GM12878 (cell line): ENCODE measurements around the gene KDM4C.

ENCODE experiments used
- BRCA1 ChIP-seq: IDR thresholded peaks from 2 replicates; pipeline ENCODE4 v1.6.1; 2011; ENCODE audit warnings: low read depth, low read length, improper control_type of control experiment
- CBX3 ChIP-seq: fragments of 200-600 bp; sonication (generic); IDR thresholded peaks from 2 replicates; pipeline ENCODE4 v1.6.1; 2016; ENCODE audit warnings: low read depth, borderline replicate concordance
- JUNB ChIP-seq: IDR thresholded peaks from 2 replicates; pipeline ENCODE4 v1.6.1; 2016; ENCODE audit warnings: antibody characterized with exemption, mild to moderate bottlenecking
- JUND ChIP-seq: IDR thresholded peaks from 2 replicates; pipeline ENCODE4 v1.6.1; 2012; ENCODE audit warnings: low read depth, mild to moderate bottlenecking, low read length, improper control_type of control experiment, moderate library complexity
- POLR2AphosphoS5 ChIP-seq: IDR thresholded peaks from 2 replicates; pipeline ENCODE4 v1.6.1; 2011; ENCODE audit warnings: mild to moderate bottlenecking, low read length, inconsistent platforms
- SRF ChIP-seq, 2 experiments: IDR thresholded peaks; 2 replicates each; pipeline ENCODE4 v1.6.1; 2011; ENCODE audit warnings: low read depth in 2 of 2, low read length in 2 of 2, mild to moderate bottlenecking in 1 of 2, moderate library complexity in 1 of 2
- TARDBP ChIP-seq: IDR thresholded peaks from 2 replicates; pipeline ENCODE4 v1.6.1; 2016; ENCODE audit warnings: borderline replicate concordance
- ZNF207 ChIP-seq: fragments of 450-650 bp; IDR thresholded peaks from 2 replicates; pipeline ENCODE4 v1.6.1; 2014; ENCODE audit warnings: antibody characterized with exemption, mild to moderate bottlenecking, borderline replicate concordance
- ZSCAN29 ChIP-seq: fragments of 450-650 bp; IDR thresholded peaks from 2 replicates; pipeline ENCODE4 v1.6.1; 2017; ENCODE audit warnings: mild to moderate bottlenecking, moderate library complexity
- TF ChIP-seq, protein P1 (sequence below), 3 experiments: IDR thresholded peaks in 2 of 3; conservative IDR thresholded peaks in 1 of 3; 2 replicates each; pipeline ENCODE4 v1.5.1; 2011; ENCODE audit warnings: low read depth in 3 of 3, low read length in 3 of 3, mild to moderate bottlenecking in 3 of 3, control low read depth in 2 of 3, moderate library complexity in 2 of 3, inconsistent platforms in 1 of 3, mixed read lengths in 1 of 3; ENCODE audit not compliant: control insufficient read depth in 2 of 3, insufficient read depth in 1 of 3; ENCODE audit errors: extremely low read depth in 1 of 3
- TF ChIP-seq, protein P2 (sequence below): IDR thresholded peaks from 2 replicates; pipeline ENCODE4 v1.6.1; 2011; ENCODE audit warnings: borderline replicate concordance, low read depth, mild to moderate bottlenecking, moderate library complexity, mixed read lengths, low read length; ENCODE audit not compliant: insufficient read depth; ENCODE audit errors: extremely low read length
- TF ChIP-seq, protein P3 (sequence below): IDR thresholded peaks from 2 replicates; pipeline ENCODE4 v1.6.1; 2012; ENCODE audit warnings: low read depth, low read length, improper control_type of control experiment
- TF ChIP-seq, protein P4 (sequence below): IDR thresholded peaks from 2 replicates; pipeline ENCODE4 v1.6.1; 2012; ENCODE audit warnings: low read depth, low read length, improper control_type of control experiment

DNA sequence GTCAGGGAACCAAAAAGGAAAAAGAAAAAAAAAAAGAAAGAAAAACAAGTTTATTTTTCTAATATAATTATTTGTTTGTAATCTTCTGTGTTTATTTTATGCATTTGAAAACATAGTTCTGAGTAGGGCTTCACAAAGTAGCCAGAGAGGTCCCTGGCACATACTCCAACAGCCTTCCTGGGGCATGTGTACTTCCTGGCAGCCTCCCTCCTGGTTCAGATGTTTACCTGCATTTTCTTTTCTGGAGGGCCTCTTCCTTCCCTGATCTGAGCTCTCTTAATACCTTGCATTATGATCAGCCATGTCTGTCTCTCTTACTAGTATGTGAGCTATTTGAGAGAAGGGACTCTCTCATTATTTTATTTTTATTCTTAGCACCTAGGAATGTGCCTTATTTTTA, 361.8 kb downstream of the KDM4C start:
- no peak for TF ChIP-seq ZNF207
- TF ChIP-seq, protein P1, sequence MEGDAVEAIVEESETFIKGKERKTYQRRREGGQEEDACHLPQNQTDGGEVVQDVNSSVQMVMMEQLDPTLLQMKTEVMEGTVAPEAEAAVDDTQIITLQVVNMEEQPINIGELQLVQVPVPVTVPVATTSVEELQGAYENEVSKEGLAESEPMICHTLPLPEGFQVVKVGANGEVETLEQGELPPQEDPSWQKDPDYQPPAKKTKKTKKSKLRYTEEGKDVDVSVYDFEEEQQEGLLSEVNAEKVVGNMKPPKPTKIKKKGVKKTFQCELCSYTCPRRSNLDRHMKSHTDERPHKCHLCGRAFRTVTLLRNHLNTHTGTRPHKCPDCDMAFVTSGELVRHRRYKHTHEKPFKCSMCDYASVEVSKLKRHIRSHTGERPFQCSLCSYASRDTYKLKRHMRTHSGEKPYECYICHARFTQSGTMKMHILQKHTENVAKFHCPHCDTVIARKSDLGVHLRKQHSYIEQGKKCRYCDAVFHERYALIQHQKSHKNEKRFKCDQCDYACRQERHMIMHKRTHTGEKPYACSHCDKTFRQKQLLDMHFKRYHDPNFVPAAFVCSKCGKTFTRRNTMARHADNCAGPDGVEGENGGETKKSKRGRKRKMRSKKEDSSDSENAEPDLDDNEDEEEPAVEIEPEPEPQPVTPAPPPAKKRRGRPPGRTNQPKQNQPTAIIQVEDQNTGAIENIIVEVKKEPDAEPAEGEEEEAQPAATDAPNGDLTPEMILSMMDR (IDR thresholded peaks at IDR 0.05 in 2 of 3, conservative IDR thresholded peaks at IDR 0.05 in 1 of 3; ENCODE audit: control insufficient read depth in 2 of 3, extremely low read depth in 1 of 3, insufficient read depth in 1 of 3, low read depth in 3 of 3, low read length in 3 of 3) = no peak
- TF ChIP-seq, protein P2, sequence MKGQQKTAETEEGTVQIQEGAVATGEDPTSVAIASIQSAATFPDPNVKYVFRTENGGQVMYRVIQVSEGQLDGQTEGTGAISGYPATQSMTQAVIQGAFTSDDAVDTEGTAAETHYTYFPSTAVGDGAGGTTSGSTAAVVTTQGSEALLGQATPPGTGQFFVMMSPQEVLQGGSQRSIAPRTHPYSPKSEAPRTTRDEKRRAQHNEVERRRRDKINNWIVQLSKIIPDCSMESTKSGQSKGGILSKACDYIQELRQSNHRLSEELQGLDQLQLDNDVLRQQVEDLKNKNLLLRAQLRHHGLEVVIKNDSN = no peak
- no peak for TF ChIP-seq JUND
- TF ChIP-seq SRF (IDR thresholded peaks at IDR 0.05; ENCODE audit: low read depth in 2 of 2, low read length in 2 of 2) = no peak
- TF ChIP-seq ZSCAN29 = no peak
- TF ChIP-seq BRCA1 = no peak
- TF ChIP-seq JUNB = no peak
- TF ChIP-seq, protein P3, sequence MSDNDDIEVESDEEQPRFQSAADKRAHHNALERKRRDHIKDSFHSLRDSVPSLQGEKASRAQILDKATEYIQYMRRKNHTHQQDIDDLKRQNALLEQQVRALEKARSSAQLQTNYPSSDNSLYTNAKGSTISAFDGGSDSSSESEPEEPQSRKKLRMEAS = no peak
- TF ChIP-seq CBX3 = no peak
- TF ChIP-seq POLR2AphosphoS5 = no peak
- no peak for TF ChIP-seq TARDBP
- TF ChIP-seq, protein P4, sequence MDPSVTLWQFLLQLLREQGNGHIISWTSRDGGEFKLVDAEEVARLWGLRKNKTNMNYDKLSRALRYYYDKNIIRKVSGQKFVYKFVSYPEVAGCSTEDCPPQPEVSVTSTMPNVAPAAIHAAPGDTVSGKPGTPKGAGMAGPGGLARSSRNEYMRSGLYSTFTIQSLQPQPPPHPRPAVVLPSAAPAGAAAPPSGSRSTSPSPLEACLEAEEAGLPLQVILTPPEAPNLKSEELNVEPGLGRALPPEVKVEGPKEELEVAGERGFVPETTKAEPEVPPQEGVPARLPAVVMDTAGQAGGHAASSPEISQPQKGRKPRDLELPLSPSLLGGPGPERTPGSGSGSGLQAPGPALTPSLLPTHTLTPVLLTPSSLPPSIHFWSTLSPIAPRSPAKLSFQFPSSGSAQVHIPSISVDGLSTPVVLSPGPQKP = no peak
